C4-2B (cell line): Measurements from ENCODE around the gene TTLL8.

ENCODE experiments used
- H3K27ac ChIP-seq: fragments of 450-650 bp; 2 replicates; pipeline ENCODE4 v1.5.1; 2017
- ZFX ChIP-seq: fragments of 450-650 bp; IDR thresholded peaks from 2 replicates; pipeline ENCODE4 v1.6.1; 2017
- TF ChIP-seq, protein P1 (sequence below): fragments of 450-650 bp; conservative IDR thresholded peaks from 2 replicates; pipeline ENCODE4 v1.5.1; 2017; ENCODE audit warnings: mild to moderate bottlenecking

Gene TTLL8

DNA sequence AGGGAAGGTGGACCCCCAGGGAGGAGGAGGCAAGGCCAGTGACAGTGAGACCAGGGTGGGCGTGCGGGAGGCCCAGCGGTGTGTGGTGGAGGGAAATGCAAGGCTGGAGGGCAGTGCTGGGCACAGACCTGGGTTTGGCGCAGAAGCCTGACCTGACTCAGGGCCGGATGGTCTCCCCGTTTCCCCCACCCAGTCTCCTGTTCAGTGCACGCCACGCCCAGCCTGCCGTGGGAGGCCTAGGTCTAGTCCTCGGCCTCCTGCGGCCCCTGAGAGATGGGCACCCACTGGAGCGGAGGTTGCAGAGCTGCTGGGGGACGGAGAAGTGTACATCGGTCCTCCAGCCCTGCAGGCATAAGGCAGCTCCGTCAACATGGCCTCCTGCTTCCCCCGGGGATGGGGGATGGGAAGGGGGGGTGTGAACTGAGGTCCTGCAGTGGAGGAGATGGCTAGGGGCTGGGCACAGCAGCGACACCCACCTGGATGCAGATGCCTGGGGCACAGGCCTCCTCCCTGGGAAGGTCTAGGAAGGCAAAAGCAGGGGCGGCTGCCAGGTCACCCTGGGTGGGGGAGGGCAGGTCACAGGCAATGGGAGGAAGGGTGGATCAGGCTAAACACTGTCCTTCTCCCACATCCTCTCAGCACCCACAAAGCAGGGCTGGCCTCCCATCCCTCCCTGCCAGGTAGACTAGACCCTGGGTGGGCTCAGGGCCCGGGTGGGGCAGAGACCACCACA is 61.4 kb downstream of the TTLL8 start:
- peak overlapping the region; percentile 43 for H3K27ac ChIP-seq
- TF ChIP-seq ZFX = no peak
- TF ChIP-seq, protein P1, sequence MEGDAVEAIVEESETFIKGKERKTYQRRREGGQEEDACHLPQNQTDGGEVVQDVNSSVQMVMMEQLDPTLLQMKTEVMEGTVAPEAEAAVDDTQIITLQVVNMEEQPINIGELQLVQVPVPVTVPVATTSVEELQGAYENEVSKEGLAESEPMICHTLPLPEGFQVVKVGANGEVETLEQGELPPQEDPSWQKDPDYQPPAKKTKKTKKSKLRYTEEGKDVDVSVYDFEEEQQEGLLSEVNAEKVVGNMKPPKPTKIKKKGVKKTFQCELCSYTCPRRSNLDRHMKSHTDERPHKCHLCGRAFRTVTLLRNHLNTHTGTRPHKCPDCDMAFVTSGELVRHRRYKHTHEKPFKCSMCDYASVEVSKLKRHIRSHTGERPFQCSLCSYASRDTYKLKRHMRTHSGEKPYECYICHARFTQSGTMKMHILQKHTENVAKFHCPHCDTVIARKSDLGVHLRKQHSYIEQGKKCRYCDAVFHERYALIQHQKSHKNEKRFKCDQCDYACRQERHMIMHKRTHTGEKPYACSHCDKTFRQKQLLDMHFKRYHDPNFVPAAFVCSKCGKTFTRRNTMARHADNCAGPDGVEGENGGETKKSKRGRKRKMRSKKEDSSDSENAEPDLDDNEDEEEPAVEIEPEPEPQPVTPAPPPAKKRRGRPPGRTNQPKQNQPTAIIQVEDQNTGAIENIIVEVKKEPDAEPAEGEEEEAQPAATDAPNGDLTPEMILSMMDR = no peak

DNA sequence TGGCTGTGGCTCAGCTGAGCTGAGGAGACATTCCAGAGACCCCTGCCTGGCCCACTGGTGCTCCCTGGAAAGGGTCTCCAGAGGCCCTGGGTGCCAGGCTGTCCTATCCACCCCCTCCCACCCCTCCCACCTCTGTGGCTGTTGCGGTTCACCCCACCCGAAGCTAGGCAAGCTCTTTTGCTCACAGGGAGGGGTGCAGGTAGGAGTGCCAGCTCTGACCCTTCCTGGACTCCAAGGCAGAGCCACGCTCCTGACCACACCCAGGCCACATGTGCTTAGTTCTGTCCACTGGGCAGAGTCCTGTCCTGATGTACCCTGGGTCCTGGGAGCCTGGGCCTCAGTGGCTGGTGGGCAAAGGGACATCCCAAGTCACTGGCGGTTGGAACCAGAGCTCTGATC is 62.0 kb downstream of the TTLL8 start:
- TF ChIP-seq, protein P1 = no peak
- no peak for TF ChIP-seq ZFX
- H3K27ac ChIP-seq = peak overlapping the region; percentile 43; the same call in 1 of the 2 replicates

DNA sequence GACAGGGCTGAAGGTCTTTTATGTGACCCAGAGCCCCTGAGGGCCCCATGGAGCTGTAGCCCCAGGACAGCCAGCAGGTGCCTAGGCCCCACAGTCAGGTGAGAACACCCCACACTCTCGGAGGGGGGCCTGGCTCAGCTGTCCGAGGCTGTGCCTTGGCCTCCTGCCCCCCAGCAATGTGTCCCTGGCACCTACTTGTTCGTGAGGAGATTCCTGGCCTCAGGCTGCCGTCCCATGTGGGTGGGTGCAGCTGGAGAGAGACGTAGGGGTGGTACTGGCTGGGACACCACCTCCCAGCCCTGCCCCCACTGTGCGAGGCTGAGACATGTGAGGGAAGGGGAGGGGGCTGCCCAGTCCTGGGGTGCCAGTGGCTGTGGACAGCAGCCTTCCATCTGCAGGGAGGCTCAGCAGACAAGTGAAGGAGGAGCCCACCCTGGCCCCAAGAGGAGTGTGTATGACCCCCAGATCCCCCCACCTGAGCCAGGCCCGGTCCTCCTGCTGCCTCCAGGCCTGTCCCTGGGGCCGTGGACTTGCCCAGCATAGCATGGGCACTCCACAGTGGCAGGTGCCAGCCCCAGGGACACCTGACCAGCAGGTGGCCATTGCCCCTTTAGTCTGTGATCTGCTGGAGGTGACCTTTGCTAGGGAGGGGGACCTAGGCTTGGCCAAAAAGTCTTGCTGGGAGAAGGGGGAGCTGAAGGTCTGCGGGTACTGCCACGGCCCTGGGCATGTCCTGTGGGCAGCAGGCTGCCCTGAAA is 62.6 kb downstream of the TTLL8 start:
- TF ChIP-seq, protein P1 = no peak
- no peak for TF ChIP-seq ZFX
- H3K27ac ChIP-seq = no peak overlapping the region; the same call in 1 of the 2 replicates

DNA sequence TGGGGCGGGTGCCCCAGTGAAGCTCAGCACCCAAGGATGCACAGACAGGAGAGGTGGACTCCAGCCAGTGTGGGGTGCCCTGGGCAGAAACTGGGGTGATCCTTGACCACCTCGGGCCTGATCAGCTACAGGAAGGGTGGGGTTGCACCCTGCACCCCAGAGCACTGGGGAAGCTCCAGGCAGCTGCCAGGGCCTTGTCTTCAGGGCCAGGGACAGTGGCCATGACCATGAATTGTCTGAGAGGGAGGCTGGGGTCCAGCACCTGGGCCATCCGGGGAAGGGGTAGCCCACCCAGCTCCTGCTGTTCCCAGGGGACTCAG is 63.1 kb downstream of the TTLL8 start:
- TF ChIP-seq, protein P1 = no peak
- TF ChIP-seq ZFX = no peak
- no peak overlapping the region for H3K27ac ChIP-seq

DNA sequence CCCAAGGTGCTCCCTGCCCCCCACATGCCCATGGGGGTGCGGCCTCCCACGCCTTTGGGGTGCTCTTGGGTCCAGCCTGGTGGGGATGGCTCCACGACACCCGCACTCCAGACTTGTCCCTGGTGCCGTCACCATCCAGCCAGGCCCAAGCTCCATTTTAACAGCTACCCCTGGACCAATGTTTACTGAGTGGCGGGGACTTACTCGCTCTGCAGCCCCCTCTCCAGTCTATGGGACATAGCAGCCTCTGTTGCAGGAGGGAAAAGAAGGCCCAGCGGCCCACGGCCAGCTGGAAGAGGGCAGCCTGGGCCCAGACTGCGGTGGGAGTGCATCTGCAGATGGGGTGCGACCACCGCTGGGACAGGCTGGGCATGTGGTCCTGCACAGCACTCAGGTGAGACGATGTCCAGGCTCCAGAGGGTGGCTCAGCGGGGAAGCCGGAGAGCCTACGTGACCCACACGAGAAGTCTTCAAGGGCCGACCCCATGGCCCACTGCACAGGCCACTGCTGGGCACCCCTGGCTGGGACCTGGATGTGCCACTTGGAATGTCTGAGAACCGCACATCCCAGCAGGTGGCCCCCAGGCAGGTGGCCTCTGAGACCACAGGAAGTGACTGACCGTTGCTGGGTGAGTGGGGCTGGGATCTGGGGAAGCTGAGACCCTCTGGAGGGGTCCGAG is 63.6 kb downstream of the TTLL8 start:
- no peak for TF ChIP-seq ZFX
- TF ChIP-seq, protein P1 = no peak
- no peak overlapping the region for H3K27ac ChIP-seq

DNA sequence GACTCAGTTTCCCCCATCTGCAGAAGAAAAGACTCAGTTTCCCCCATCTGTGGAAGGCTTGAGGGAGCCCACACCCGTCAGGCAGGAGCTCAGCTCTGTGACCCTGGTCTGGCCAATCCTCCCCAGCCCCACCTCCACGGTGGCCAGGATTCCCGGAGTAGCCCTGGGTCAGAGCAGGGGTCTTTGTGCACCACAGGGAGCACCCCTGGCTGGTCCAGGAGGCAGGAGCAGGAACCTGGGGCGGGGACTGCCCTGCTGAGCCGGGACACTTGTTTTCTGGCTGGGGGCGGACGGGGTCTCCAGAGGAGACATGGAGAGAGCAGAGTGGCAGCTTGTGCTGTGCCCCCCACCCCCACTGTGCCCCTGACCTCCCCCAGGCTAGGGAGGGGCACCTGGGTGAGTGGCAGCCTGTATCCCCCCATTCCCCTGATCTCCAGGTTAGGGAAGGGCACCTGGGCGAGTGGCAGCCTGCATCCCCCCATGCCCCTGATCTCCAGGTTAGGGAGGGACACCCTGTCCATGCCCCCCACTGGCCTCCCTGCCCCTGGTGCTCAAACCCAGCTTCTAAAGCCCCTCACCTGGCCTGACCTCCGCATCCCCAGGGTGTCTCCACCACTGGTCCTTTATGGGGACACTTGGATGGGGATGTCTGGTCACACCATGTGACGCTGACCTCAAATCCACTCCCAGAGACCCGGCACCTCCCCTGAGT is 64.3 kb downstream of the TTLL8 start:
- no peak for TF ChIP-seq ZFX
- TF ChIP-seq, protein P1 = no peak; the same call in 1 of the 2 replicates

More for the DNA sequence above, 64.3 kb downstream of the TTLL8 start:
- H3K27ac ChIP-seq = no peak overlapping the region
